ENCODE measurements around the gene EVA1A.

DNA sequence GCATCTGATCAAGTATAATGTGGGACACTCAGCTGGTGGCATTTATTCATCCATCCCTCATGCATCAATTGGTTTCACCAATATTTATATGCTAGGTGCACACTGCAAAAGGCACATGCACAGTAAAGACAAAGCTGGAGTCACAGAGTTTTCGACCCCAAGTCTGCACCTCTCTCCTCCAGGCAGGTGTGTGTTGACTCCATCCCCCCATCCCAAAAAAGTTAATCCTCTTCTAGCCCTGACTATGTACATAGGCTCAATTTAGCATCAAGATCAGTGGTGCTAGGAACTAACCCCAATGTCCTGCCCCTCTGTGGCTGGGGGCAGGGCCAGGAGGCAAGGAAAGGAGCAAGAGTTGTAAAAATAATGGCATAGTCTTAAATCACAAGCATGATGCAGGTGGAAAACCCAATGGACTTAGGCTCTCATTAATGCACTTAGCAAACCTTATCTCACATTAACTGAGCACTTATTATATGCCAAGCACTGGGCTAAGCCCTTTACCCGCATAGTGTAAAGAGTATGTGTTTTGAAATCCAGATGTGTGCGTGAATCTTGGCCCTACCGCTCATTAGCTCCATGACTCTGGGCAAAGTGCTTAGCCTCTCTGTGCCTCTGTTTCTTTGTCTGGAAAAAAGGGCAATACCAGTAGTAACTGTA lies 3.1 kb downstream of the EVA1A start:
- TF ChIP-seq POLR2A (IDR thresholded peaks at IDR 0.05; ENCODE audit: control extremely low read depth in 1 of 2, low read depth in 2 of 2, low read length in 2 of 2) (no peak), RFX5 (IDR thresholded peaks at IDR 0.05; ENCODE audit: borderline replicate concordance, low read depth, low read length) (no peak), RAD21 (IDR thresholded peaks at IDR 0.05 in 1 of 2, conservative IDR thresholded peaks at IDR 0.05 in 1 of 2; ENCODE audit: low read depth in 2 of 2, low read length in 2 of 2) (no peak), CBX8 (IDR thresholded peaks at IDR 0.05; ENCODE audit: borderline replicate concordance, low read depth, low read length) (no peak), KDM5A (IDR thresholded peaks at IDR 0.05; ENCODE audit: low read length) (no peak), BACH1 (IDR thresholded peaks at IDR 0.05; ENCODE audit: low read length) (no peak), GTF2F1 (IDR thresholded peaks at IDR 0.05; ENCODE audit: borderline replicate concordance, low read depth, low read length) (no peak), TAF7 (optimal IDR thresholded peaks at IDR 0.05; ENCODE audit: borderline replicate concordance, low read depth, low read length) (no peak), EZH2 (IDR thresholded peaks at IDR 0.05; ENCODE audit: low read depth, low read length, severe bottlenecking) (no peak), SIN3A (conservative IDR thresholded peaks at IDR 0.05 in 1 of 2, IDR thresholded peaks at IDR 0.05 in 1 of 2; ENCODE audit: low read depth in 1 of 2, low read length in 2 of 2) (no peak), RNF2 (IDR thresholded peaks at IDR 0.05; ENCODE audit: borderline replicate concordance, low read depth, low read length, missing control alignments, poor library complexity, severe bottlenecking) (no peak), ASH2L (IDR thresholded peaks at IDR 0.05; ENCODE audit: low read length) (no peak)
- TF ChIP-seq, protein P1, sequence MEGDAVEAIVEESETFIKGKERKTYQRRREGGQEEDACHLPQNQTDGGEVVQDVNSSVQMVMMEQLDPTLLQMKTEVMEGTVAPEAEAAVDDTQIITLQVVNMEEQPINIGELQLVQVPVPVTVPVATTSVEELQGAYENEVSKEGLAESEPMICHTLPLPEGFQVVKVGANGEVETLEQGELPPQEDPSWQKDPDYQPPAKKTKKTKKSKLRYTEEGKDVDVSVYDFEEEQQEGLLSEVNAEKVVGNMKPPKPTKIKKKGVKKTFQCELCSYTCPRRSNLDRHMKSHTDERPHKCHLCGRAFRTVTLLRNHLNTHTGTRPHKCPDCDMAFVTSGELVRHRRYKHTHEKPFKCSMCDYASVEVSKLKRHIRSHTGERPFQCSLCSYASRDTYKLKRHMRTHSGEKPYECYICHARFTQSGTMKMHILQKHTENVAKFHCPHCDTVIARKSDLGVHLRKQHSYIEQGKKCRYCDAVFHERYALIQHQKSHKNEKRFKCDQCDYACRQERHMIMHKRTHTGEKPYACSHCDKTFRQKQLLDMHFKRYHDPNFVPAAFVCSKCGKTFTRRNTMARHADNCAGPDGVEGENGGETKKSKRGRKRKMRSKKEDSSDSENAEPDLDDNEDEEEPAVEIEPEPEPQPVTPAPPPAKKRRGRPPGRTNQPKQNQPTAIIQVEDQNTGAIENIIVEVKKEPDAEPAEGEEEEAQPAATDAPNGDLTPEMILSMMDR (IDR thresholded peaks at IDR 0.05; ENCODE audit: control extremely low read depth in 1 of 3, insufficient read depth in 1 of 3, low read depth in 1 of 3, low read length in 3 of 3): no peak

Measured in H1 (cell line).